Measurements from ENCODE around the gene IDI1. TPM values are rescaled to one million over a fixed set of nuclear protein-coding genes. Genes with fewer than 3 reads are reported as not detected.
"Not testable (repeated sequence)": the region's sequence is repeated elsewhere in the genome, so short reads cannot be mapped to it uniquely, and the experiment has no call there.

IDI1 gene
- total RNA-seq, 1 donor from 2014 or later = 55.5 TPM

GRCh38 chr10:1036341-1036791, 12.6 kb downstream of the IDI1 start:
- intact Hi-C loops (cut with micrococcal nuclease) = no loop called here

- intact Hi-C loops (cut with micrococcal nuclease) = no loop called here
These were observed 13.7 kb downstream of the IDI1 start for GRCh38 chr10:1035201-1035600.

GRCh38 chr10:1034758-1035157, 14.2 kb downstream of the IDI1 start:
- intact Hi-C loops (cut with micrococcal nuclease) = no loop called here

- intact Hi-C loops (cut with micrococcal nuclease) = no loop called here
These were observed 15.3 kb downstream of the IDI1 start for GRCh38 chr10:1033601-1034000.

- intact Hi-C loops (cut with micrococcal nuclease) = no loop called here
These were observed 19.1 kb downstream of the IDI1 start for GRCh38 chr10:1029838-1030237.

- intact Hi-C loops (cut with micrococcal nuclease) = no loop called here
These were observed 22.3 kb downstream of the IDI1 start for GRCh38 chr10:1026578-1026977.

- intact Hi-C loops (cut with micrococcal nuclease) = no loop called here
These were observed 23.2 kb downstream of the IDI1 start, which contains the start of gene IDI2 for GRCh38 chr10:1025683-1026082. Gene IDI2, minus strand, starts transcription at chr10:1025859. Its CDS starts 1,136 bp downstream, at chr10:1024723.

- intact Hi-C loops (cut with micrococcal nuclease) = no loop called here
These were observed 24.8 kb downstream of the IDI1 start for GRCh38 chr10:1024103-1024502.

- intact Hi-C loops (cut with micrococcal nuclease) = no loop called here
These were observed 26.5 kb downstream of the IDI1 start for GRCh38 chr10:1022413-1022812.

- intact Hi-C loops (cut with micrococcal nuclease) = no loop called here
These were observed 28.0 kb downstream of the IDI1 start for GRCh38 chr10:1020958-1021357.

- intact Hi-C loops (cut with micrococcal nuclease) = no loop called here
These were observed 28.5 kb downstream of the IDI1 start for GRCh38 chr10:1020460-1020859.

- intact Hi-C loops (cut with micrococcal nuclease) = no loop called here
These were observed 29.6 kb downstream of the IDI1 start for GRCh38 chr10:1019362-1019761.

- intact Hi-C loops (cut with micrococcal nuclease) = loop anchor here (2.0 kb wide), 1 partner anchor 27 kb away; no protein-coding TSS in a partner anchor
These were observed 33.2 kb downstream of the IDI1 start for GRCh38 chr10:1015688-1016087.

- intact Hi-C loops (cut with micrococcal nuclease) = no loop called here
These were observed 37.2 kb downstream of the IDI1 start for GRCh38 chr10:1011696-1012095.

GRCh38 chr10:1010703-1011102, 38.2 kb downstream of the IDI1 start:
- intact Hi-C loops (cut with micrococcal nuclease) = no loop called here

GRCh38 chr10:1009947-1010346, 39.0 kb downstream of the IDI1 start:
- intact Hi-C loops (cut with micrococcal nuclease) = not testable (repeated sequence)

GRCh38 chr10:1009071-1009494, 39.8 kb downstream of the IDI1 start:
- intact Hi-C loops (cut with micrococcal nuclease) = no loop called here

- intact Hi-C loops (cut with micrococcal nuclease) = no loop called here
These were observed 41.3 kb downstream of the IDI1 start for GRCh38 chr10:1007583-1007982.

GRCh38 chr10:1006573-1006972, 42.3 kb downstream of the IDI1 start:
- intact Hi-C loops (cut with micrococcal nuclease) = no loop called here

- intact Hi-C loops (cut with micrococcal nuclease) = no loop called here
These were observed 44.8 kb downstream of the IDI1 start for GRCh38 chr10:1003884-1004670.

- intact Hi-C loops (cut with micrococcal nuclease) = no loop called here
These were observed 46.4 kb downstream of the IDI1 start for GRCh38 chr10:1002425-1003006.

- intact Hi-C loops (cut with micrococcal nuclease) = no loop called here
These were observed 51.5 kb downstream of the IDI1 start for GRCh38 chr10:997266-998022.
